Measurements from ENCODE around the gene OSBPL9. TPM values are rescaled to one million over a fixed set of nuclear protein-coding genes. Genes with fewer than 3 reads are reported as not detected.

Gene OSBPL9
- total RNA-seq, 6 experiments from 2014 or later: 39.8 to 54.2 (median 44.8) TPM

DNA sequence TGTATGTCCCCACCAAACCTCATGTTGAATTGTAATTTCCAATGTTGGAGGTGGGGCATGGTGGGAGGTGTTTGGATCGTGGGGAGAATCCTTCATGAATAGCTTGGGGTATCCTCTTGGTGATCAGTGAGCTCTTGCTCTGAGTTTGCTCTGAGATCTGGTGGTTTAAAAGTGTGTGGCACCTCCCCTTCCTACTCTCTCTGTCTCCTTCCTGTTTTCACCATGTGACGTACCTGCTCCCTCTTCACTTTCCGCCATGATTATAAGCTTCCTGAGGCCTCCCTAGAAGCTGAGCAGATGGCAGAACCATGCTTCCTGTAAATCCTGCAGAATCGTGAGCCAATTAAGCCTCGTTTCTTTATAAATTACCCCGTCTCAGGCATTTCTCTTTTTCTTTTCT is 40.0 kb upstream of the OSBPL9 start:
- TF ChIP-seq, protein P1, sequence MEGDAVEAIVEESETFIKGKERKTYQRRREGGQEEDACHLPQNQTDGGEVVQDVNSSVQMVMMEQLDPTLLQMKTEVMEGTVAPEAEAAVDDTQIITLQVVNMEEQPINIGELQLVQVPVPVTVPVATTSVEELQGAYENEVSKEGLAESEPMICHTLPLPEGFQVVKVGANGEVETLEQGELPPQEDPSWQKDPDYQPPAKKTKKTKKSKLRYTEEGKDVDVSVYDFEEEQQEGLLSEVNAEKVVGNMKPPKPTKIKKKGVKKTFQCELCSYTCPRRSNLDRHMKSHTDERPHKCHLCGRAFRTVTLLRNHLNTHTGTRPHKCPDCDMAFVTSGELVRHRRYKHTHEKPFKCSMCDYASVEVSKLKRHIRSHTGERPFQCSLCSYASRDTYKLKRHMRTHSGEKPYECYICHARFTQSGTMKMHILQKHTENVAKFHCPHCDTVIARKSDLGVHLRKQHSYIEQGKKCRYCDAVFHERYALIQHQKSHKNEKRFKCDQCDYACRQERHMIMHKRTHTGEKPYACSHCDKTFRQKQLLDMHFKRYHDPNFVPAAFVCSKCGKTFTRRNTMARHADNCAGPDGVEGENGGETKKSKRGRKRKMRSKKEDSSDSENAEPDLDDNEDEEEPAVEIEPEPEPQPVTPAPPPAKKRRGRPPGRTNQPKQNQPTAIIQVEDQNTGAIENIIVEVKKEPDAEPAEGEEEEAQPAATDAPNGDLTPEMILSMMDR (IDR thresholded peaks at IDR 0.05): no peak
- no peaks in the 10 kb centered on the region for H3K9me3 Mint-ChIP-seq
- DNase-seq: no peak
- peaks cover 26% of the 10 kb centered on the region for H3K4me1 Mint-ChIP-seq (ENCODE audit: low read depth)
- H3K27ac Mint-ChIP-seq: no peak overlapping the region
- H3K36me3 Mint-ChIP-seq (ENCODE audit: low read depth): no peaks in the 10 kb centered on the region
- H3K27me3 Mint-ChIP-seq (ENCODE audit: insufficient read depth): no peaks in the 10 kb centered on the region
- no peak overlapping the region for H3K4me3 Mint-ChIP-seq

DNA sequence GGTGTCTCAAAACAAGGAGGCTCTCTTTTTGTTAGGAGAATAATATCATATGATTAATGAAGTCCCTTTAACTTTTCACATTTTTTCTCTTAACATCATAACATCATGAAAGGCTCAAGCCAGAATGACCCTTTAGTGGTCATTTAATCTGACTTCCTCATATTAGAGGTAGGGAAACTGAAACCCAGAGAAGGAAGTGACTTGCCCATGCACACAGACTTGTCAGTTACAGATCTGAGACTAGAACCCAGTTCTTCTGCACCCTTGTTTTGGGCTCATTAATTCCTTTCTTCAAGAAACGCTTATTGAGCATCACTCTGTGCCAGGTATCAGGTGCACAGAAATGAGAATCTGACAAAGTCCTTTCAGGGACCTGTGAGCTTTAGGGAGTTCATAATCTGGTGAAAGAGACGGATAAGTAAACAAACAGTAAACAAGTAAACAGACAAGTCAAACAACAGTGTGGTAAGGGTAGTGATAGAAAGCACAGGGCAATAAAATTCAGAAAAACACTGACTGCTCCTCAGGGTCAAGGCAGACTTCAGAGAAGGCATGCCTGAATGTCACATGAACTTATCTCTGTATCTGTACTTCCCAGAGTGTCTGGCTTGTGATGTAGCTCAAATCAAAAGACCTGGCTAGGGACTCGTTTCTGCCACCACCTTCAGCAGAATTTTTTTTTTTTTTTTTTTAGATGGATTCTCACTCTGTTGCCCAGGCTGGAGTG is 38.3 kb upstream of the OSBPL9 start:
- H3K27me3 Mint-ChIP-seq (ENCODE audit: insufficient read depth): no peaks in the 10 kb centered on the region
- no peaks in the 10 kb centered on the region for H3K36me3 Mint-ChIP-seq (ENCODE audit: low read depth)
- H3K9me3 Mint-ChIP-seq: no peaks in the 10 kb centered on the region
- peaks cover 23% of the 10 kb centered on the region for H3K4me1 Mint-ChIP-seq (ENCODE audit: low read depth)
- no peak overlapping the region for H3K4me3 Mint-ChIP-seq
- TF ChIP-seq, protein P1 (IDR thresholded peaks at IDR 0.05): no peak
- no peak for DNase-seq
- H3K27ac Mint-ChIP-seq: no peak overlapping the region

DNA sequence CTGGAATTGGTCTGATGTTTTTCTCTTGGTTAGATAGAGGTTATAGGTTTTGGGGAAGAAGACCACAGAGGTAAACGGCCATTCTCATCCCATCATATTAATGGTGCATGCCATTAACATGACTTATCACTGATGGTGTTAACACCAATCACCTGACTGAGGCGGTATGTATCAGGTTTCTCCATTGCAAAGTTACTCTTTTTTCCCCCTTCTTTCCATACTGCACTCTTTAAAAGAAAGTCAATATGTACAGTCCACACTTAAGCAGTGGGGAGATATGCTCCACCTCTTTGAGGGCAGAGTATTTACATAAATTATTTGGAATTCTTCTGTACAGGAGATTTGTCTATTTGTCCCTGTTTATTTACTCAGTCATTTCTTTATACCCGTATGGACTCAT is 35.7 kb upstream of the OSBPL9 start:
- H3K4me1 Mint-ChIP-seq (ENCODE audit: low read depth): peaks cover 9% of the 10 kb centered on the region
- TF ChIP-seq, protein P1 (IDR thresholded peaks at IDR 0.05): no peak
- peaks cover 2% of the 10 kb centered on the region; the same call in 1 of the 2 replicates for H3K27me3 Mint-ChIP-seq (ENCODE audit: insufficient read depth)
- H3K9me3 Mint-ChIP-seq: no peaks in the 10 kb centered on the region
- H3K4me3 Mint-ChIP-seq: no peak overlapping the region
- H3K36me3 Mint-ChIP-seq (ENCODE audit: low read depth): no peaks in the 10 kb centered on the region
- no peak for DNase-seq
- H3K27ac Mint-ChIP-seq: no peak overlapping the region

DNA sequence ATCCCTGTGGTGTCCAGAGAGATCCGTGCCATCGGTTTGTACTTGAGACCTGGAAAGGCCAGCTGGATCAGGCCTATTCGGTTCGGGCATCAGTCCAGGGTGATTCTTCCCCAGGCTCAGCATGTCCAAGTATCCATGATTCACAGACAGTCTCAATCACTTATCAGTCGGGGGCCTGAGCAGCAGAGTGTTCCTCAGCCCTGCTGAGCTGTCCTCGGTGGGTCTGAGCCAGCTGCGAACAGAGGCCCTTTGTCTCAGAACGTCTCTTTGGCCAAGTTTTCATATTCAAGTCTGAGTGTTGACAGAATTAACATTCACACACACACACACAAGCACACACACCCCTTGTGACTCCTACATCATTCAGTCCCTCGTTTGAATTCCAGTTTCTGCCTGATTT is 33.4 kb upstream of the OSBPL9 start:
- Mint-ChIP-seq H3K36me3 (ENCODE audit: low read depth) (no peaks in the 10 kb centered on the region), H3K27me3 (ENCODE audit: insufficient read depth) (peaks cover 2% of the 10 kb centered on the region; the same call in 1 of the 2 replicates), H3K4me3 (no peak overlapping the region), H3K9me3 (no peaks in the 10 kb centered on the region), H3K27ac (no peak overlapping the region), H3K4me1 (ENCODE audit: low read depth) (peaks cover 9% of the 10 kb centered on the region)
- TF ChIP-seq, protein P1 (IDR thresholded peaks at IDR 0.05): no peak
- no peak for DNase-seq

DNA sequence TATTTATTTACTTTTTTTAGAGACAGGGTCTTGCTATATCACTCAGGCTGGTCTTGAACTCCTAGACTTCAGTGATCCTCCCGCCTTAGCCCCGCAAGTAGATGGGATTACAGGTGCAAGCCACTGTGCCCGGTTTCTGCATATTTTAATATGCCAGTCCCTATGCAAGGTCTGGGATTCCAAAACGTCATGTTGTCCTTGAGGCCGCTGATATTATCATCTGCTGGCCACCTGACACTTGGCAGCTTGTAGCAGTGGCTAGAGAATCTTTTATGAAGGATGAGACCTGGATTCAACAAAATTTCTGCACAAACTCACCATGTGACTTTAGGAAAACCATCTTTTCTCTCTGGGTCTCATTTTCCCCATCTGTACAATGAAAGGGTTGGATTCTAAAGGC is 32.9 kb upstream of the OSBPL9 start:
- Mint-ChIP-seq H3K27ac (no peak overlapping the region), H3K9me3 (no peaks in the 10 kb centered on the region), H3K27me3 (ENCODE audit: insufficient read depth) (peaks cover 2% of the 10 kb centered on the region; the same call in 1 of the 2 replicates), H3K4me1 (ENCODE audit: low read depth) (peaks cover 9% of the 10 kb centered on the region), H3K4me3 (no peak overlapping the region), H3K36me3 (ENCODE audit: low read depth) (no peaks in the 10 kb centered on the region)
- no peak for DNase-seq
- TF ChIP-seq, protein P1 (IDR thresholded peaks at IDR 0.05): no peak

Data from HFFc6 (cell line).